GM12865 (cell line): ENCODE data around the gene ITIH4.

Source experiments
- DNase-seq: peaks from one replicate; pipeline ENCODE4 v3.0.0; 2010; ENCODE audit warnings: low read depth
- H3K4me3 ChIP-seq: 2 replicates; pipeline ENCODE4 v1.5.1; 2011; ENCODE audit warnings: mild to moderate bottlenecking, low read depth, low read length, control low read depth
- CTCF ChIP-seq: IDR thresholded peaks from 2 replicates; pipeline ENCODE4 v1.5.1; 2011; ENCODE audit warnings: low read length, control low read depth, low read depth, inconsistent platforms; ENCODE audit not compliant: insufficient read depth; ENCODE audit errors: missing control alignments

The ITIH4 gene

GRCh38 chr3:52817221-52817620, 13.3 kb downstream of the ITIH4 start:
- no peak for DNase-seq
- no peak overlapping the region for H3K4me3 ChIP-seq
- no peak for TF ChIP-seq CTCF

- no peak for TF ChIP-seq CTCF
Measured at GRCh38 chr3:52816654-52817053, 13.8 kb downstream of the ITIH4 start.

GRCh38 chr3:52816199-52816598, 14.3 kb downstream of the ITIH4 start:
- no peak for TF ChIP-seq CTCF
- no peak for DNase-seq
- H3K4me3 ChIP-seq: no peak overlapping the region

More at GRCh38 chr3:52816654-52817053, 13.8 kb downstream of the ITIH4 start:
- no peak for DNase-seq
- no peak overlapping the region for H3K4me3 ChIP-seq

GRCh38 chr3:52813810-52814209, 16.7 kb downstream of the ITIH4 start:
- DNase-seq: no peak
- no peak overlapping the region for H3K4me3 ChIP-seq
- TF ChIP-seq CTCF: no peak

- no peak for TF ChIP-seq CTCF
- DNase-seq: no peak
- no peak overlapping the region for H3K4me3 ChIP-seq
Measured at GRCh38 chr3:52811452-52812011, 18.9 kb downstream of the ITIH4 start.

- no peak overlapping the region for H3K4me3 ChIP-seq
- no peak for TF ChIP-seq CTCF
- no peak for DNase-seq
Measured at GRCh38 chr3:52810923-52811322, 19.5 kb downstream of the ITIH4 start.
